ENCODE data around the gene SEMA5B.

SEMA5B gene

GRCh38 chr3:122938783-122939425, 88.7 kb downstream of the SEMA5B start:
- no peak for DNase-seq
- intact Hi-C loops (cut with DNase I), result no loop called here

- intact Hi-C loops (cut with DNase I), result no loop called here
- no peak for DNase-seq
Observed at GRCh38 chr3:122937745-122938144, 89.8 kb downstream of the SEMA5B start.

- no peak for DNase-seq
Observed at GRCh38 chr3:122936986-122937385, 90.6 kb downstream of the SEMA5B start.

GRCh38 chr3:122936335-122936734, 91.2 kb downstream of the SEMA5B start:
- intact Hi-C loops (cut with DNase I), result no loop called here
- peak in 24 of 42 donors; percentile 10 to 67 (median 24) for DNase-seq

More at GRCh38 chr3:122936986-122937385, 90.6 kb downstream of the SEMA5B start:
- intact Hi-C loops (cut with DNase I), result no loop called here

GRCh38 chr3:122934251-122934650, 93.3 kb downstream of the SEMA5B start:
- intact Hi-C loops (cut with DNase I), result no loop called here
- DNase-seq, result no peak

- no peak for DNase-seq
- intact Hi-C loops (cut with DNase I), result no loop called here
Observed at GRCh38 chr3:122932251-122932967, 95.2 kb downstream of the SEMA5B start.

GRCh38 chr3:122931636-122932035, 95.9 kb downstream of the SEMA5B start:
- no peak for DNase-seq
- intact Hi-C loops (cut with DNase I), result no loop called here

- intact Hi-C loops (cut with DNase I), result no loop called here
- DNase-seq, result no peak
Observed at GRCh38 chr3:122930063-122930997, 97.2 kb downstream of the SEMA5B start.

- DNase-seq, result no peak
- intact Hi-C loops (cut with DNase I), result no loop called here
Observed at GRCh38 chr3:122929188-122930062, 98.1 kb downstream of the SEMA5B start.

- intact Hi-C loops (cut with DNase I), result no loop called here
- DNase-seq, result no peak
Observed at GRCh38 chr3:122928396-122929187, 99.0 kb downstream of the SEMA5B start.

- intact Hi-C loops (cut with DNase I), result no loop called here
- DNase-seq, result no peak
Observed at GRCh38 chr3:122927726-122928125, 99.8 kb downstream of the SEMA5B start.

GRCh38 chr3:122926811-122927210, 100.8 kb downstream of the SEMA5B start:
- intact Hi-C loops (cut with DNase I), result no loop called here
- no peak for DNase-seq

GRCh38 chr3:122926322-122926721, 101.2 kb downstream of the SEMA5B start:
- no peak for DNase-seq
- intact Hi-C loops (cut with DNase I), result no loop called here

- intact Hi-C loops (cut with DNase I), result no loop called here
- no peak for DNase-seq
Observed at GRCh38 chr3:122925756-122926155, 101.8 kb downstream of the SEMA5B start.

GRCh38 chr3:122924056-122924455, 103.5 kb downstream of the SEMA5B start:
- DNase-seq, result no peak
- intact Hi-C loops (cut with DNase I), result no loop called here

- DNase-seq, result no peak
- intact Hi-C loops (cut with DNase I), result no loop called here
Observed at GRCh38 chr3:122923611-122924010, 104.0 kb downstream of the SEMA5B start.

- DNase-seq, result no peak
- intact Hi-C loops (cut with DNase I), result no loop called here
Observed at GRCh38 chr3:122921791-122922651, 105.5 kb downstream of the SEMA5B start.
